NCI-H146 treated with DMSO at 0.1 percent for 48 hours (cell line): ENCODE data around the gene MAEA.
"Not testable (repeated sequence)": the region's sequence is repeated elsewhere in the genome, so short reads cannot be mapped to it uniquely, and the experiment has no call there.

Experiments
- DNase-seq: peaks from one replicate; lab custom pipeline; 2025; ENCODE audit not compliant: unreplicated experiment; lab: John Stamatoyannopoulos, UW

Gene MAEA

DNA sequence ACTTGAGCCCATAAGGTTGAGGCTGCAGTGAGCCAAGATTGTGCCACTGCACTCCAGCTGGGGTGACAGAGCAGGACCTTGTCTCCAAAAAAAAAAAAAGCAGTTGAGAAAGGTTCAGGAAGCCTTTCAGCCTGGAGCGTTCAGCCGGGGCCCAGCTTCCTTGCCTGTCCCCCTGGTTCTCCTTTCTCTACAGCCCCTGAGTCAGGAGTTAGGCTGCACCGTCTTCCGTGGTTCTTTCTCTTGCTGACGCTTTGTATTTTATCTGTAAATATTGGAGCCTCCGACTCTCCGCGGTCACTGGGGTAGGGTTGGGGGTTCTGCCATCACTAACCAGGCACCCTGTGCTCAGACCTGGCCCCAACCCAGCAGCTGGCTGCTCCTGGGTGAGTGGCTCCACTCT, 43.6 kb downstream of the MAEA start:
- no peak for DNase-seq

DNA sequence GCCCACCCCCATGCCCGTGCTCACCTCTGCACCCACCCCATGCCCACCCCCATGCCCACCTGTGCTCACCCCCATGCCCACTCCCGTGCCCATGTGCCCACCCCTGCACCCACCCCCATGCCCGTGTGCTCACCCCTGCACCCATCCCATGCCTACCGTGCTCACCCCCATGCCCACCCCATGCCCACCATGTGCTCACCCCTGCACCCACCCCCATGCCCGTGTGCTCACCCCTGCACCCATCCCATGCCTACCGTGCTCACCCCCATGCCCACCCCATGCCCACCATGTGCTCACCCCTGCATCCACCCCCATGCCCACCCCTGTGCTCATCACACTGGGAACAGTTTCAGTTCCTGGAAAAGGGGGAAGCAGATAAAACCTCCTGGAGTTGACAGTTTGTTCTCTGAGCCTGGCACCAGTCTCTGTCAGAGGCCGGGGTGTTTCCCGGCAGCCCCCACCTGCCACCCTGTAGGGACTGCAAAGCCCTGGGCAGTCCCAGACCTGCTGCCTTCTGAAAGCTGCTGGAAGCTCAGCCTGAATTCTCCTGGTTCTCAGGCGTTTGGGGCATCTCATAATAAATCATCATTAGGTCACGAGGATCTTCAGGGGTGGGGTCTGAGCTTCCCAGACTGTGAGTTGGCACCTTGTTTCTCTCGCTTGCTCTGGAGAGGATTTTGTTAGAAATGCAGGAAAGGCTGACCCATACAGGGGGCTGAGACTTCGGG, 44.3 kb downstream of the MAEA start:
- DNase-seq = not testable (repeated sequence)

DNA sequence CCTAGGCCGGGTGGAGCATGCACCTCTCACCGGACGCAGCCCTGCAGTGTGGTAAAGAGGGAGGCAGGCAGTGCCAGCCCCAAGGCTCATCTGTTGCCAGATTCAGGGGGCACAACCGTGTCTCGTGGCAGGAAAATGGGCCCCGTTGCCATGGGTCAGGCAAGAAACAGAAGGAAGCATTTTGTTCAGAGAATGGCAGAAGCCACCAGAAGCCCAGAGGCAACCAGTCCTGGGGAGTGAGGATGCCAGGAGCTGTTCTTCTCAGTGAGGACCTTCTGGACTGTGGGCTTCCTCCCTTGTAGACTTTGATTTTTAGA, 44.8 kb downstream of the MAEA start:
- DNase-seq = no peak

DNA sequence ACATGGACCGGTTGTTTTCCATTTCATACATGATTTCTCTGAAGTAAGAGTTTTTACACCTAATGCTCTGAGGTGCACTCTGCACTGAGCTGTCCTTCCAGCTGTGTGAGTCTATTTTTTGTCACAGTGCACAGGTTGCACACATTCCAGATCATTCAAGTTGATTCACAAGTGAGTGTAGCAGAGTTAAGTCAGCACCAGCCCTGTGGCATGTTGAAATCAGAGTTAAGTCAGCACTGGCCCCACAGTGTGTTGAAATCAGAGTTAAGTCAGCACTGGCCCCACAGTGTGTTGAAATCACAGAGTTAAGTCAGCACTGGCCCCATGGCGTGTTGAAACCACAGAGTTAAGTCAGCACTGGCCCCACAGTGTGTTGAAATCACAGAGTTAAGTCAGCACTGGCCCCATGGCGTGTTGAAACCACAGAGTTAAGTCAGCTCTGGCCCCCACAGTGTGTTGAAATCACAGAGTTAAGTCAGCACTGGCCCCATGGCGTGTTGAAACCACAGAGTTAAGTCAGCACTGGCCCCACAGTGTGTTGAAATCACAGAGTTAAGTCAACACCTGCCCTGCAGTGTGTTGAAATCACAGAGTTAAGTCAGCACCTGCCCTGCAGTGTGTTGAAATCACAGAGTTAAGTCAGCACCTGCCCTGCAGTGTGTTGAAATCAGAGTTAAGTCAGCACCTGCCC, 45.6 kb downstream of the MAEA start:
- DNase-seq = not testable (repeated sequence)

DNA sequence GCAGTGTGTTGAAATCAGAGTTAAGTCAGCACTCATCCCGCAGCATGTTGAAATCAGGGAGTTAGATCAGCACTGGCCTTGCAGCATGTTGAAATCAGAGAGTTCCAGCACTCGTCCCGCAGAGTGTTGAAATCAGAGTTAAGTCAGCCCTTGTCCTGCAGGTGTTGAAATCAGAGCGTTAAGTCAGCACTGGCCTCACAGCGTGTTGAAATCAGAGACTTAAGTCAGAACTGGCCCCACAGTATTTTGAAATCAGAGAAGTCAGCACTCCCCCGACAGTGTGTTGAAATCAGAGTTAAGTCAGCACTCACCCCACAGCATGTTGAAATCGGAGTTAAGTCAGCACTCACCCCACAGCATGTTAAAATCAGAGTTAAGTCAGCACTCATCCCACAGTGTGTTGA, 46.4 kb downstream of the MAEA start:
- DNase-seq = no peak

DNA sequence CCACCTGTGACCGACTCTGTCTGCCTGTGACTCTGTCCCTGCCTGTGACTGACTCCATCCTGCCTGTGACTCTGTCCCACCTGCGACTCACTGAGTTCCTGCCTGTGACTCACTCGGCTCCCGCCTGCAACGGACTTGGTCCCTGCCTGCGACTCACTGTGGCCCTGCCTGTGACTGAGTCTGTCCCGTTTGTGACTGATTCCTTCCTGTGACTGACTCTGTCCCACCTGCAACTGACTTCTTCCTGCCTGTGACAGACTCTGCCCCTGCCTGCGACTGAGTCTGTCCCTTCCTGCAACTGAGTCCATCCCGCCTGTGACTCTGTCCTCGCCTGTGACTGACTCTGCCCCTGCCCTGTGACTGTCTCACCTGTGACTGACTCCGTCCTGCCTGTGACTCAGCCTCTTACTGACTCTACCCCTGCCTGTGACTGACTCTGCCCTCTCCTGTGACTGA, 47.7 kb downstream of the MAEA start:
- no peak for DNase-seq

DNA sequence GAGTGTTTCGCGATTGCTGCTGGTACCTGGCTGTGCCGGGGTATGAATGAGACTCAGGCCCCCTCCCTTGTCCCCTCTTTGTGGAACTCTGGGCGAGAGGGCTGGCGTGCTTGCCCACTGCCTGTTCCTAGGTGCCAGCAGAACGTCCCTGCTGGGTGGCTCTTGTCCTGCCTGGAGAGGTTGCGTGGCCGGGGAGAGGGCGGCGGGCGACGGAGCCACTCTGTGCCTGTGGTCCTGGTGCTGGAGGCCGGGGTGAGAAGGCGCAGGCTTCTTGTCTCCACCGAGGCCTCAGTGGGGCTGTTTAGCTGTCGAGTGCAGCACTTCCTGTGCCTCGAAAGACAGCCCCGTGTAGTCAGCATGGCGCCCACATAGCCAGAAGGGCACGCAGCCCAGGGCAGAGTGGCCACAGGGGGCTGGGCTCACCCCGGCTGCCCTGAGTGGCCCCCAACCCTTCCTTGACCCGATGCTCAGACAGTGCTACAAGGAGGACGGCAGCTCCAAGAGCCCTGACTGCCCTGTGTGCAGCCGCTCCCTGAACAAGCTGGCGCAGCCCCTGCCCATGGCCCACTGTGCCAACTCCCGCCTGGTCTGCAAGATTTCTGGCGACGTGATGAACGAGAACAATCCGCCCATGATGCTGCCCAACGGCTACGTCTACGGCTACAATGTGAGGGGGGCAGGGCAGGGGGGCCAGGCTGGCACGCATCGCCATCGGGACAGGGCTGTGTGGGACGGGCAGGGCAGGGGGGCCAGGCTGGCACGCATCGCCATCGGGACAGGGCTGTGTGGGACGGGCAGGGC, 48.5 kb downstream of the MAEA start:
- no peak for DNase-seq

DNA sequence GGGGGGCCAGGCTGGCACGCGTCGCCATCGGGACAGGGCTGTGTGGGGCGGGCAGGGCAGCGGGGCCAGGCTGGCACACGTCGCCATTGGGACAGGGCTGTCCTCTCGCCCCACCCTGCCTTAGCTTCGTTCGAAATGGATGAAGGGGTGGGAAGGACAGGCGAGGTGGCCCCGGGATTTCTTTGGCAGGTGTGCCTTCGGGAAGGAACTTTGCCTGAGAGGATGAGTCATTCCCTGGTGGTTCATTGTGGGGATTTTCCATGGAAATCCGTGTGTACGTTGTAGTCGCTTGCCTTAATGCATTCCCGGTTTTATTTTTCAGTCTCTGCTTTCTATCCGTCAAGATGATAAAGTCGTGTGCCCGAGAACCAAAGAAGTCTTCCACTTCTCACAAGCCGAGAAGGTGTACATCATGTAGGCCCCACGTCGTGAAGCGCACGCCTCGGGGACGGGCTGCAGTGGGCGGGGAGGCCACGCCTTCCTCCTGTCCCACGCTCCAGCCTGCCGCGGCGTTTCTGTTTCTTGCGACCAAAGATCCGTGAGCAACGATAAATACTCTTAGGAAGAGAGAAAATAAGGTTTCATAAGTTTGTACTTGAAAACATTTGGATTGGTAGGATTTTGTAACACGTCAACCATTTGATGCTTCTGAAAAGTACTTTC, 49.2 kb downstream of the MAEA start:
- no peak for DNase-seq

DNA sequence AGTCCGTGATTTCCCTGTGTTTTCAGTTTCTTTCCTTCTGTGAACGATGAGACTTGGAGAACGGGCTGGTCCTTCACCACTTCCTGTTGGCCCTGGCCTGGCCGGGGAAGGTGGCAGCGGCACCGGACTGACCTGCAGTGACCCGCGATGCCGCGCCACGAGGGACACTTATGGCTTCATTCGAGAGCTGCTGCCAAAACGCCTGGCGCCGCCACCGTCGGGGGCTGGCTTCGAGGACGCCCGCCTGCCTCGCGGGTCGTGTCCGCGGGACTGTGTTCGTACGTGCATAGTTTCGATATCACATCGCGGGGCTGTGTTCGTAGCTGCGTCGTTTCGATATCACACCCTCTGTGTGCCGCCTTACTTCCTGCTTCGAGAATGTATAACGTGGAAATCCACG, 49.8 kb downstream of the MAEA start:
- no peak for DNase-seq

DNA sequence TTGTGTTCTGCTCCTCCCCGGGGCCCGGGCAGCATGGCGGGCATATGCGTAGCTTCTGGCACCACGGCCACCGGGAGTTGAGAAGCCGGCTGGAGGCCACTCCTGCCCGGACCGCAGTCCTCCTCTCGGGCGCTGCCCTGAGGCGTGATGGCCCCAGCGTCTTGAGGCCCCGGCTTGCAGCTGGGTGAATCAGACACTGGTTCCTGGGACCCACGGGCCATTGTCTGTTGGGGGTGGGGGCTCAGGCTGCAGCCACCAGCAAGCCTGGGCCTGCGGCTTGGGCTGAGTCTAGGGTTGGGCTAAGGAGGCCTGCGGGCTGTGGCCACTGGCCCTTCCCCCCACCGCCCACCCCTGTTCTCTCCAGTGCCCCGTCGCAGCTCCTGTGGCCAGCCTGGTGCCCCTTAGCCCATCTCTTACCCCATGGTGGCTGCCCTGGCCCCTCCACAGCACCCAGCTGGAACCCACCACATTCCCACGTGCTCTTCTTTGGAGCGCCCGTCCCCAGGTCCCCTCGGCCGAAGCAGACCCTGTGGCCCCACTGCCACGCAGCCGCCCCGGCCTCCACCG, 50.6 kb downstream of the MAEA start:
- DNase-seq = no peak

DNA sequence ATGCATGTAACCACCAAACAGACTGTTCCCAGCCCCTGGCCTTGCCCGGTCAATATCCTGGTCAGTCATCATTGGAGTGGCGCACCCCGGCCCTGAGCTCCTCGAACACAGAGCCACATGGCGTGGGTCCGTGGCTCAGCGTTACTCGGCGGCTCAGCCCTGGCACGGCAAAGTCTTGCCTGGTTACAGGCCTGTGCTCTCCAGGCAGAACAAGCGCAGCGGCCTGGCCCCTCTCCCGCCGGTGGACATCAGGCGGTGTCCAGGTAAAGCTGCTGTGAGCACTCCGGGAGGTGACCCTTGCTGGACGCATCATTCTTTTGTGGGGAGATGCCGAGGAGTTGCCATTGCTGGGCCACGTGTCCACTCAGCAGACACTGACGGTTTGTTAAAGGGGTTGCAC, 51.2 kb downstream of the MAEA start:
- DNase-seq = no peak

DNA sequence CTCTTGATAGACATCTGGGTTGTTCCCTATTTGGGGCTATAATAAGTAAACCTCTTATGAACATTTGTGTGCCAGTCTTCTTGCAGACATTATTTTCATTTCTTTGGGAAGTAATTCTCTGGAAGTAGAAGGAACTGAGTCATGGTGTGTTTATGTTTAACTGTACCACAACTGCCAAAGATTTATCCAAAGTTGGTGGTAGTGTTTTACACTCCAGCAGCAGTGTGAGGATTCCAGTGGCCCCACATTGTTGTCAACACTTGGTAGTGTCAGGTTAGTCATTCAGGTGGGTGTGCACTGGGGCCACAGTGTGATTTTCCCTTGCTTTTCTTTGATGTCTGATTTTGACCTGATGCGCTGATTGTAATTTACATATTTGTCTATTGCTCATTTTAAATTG, 52.3 kb downstream of the MAEA start:
- no peak for DNase-seq

DNA sequence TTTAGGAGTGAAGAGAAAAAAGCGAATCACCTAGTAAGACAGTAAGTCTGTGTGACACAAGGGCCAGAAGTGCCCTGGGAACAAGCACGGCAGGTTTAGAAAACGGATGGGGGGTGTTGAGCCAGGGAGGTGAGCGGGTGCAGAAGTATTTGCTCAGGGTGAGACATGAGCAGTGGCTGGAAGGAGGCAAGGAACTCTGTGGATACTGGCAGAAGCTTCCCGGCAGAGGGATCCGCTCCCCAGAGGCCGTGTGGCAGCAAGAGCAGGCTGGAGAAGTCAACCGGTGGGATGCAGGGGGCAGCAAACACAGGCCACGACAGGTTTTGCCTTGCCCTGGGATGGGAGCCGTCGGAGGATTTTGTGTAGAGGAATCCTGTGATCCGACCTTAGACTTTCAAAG, 55.0 kb downstream of the MAEA start:
- no peak for DNase-seq

DNA sequence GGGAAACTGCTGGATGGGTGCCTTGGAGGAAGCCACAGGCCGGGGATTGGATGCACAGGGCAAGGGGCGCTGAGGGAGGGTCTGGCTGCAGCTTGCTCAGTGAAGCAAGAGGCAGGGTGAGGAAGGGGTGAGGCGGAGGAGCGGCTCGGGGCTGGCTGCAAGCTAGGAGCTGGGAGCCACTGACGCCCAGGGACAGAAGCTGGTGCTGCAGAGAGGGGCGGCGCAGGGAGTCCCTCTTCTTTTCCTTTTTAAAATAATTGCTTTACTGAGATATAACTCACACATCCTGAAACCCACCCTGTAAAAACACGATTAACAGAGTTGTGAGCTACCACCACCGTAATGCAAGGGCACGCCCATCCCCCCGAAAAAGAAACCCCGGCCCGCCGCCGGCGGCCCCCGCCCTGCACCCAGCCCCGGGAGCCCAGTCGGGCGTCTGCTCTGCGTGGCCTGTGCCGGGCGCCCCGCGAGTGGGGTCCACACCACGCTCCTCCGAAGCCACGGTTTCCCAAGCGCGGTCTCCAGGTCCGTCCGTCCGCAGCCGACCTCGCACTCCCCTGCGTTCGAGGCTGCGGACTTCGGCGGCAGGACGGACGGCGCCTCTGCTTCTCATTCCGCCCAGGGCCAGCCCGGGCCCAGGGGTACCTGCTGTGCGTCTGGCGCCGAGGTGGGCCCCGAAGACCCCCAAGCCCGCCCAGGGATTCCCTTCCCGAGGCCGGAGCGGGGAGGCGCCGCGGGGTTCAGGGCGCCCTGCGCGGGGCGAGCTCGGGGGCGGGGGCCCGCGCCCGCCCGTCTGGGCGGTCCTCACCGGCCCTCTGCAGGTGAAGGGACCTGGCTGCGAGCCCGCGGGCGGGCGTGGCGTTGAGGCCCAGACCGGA, 56.5 kb downstream of the MAEA start:
- DNase-seq = no peak

DNA sequence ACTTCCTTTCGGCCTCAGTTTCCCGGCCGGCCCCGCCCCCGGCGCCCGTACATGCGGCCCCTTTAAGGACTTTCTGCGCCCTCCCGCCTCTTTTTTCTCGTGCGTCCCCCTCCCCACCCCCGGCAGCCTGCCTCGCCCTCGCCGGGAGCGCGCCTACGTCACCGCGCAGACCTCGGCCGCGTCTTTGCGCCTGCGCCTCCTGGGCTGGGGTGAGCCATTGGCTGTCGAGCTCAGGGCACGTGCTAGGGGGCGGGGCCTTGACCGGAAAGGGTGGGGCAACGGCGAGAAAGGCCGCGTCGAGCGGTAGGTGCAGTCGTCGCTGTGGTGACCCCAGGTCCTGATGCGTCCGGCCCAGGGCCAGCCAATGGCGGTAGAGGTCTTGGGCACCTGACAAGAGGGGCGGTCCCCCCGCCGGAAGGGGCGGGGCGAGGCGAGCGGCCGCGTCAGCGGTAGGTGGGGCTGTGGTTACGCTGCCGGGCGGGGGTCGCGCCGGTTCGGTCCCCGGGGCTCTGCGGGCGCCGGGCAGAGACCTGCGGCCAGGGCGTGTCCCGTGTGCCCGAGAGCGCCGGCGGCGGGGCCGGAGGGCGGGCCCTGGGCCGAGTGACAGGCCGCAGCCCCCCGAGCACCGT, 57.2 kb downstream of the MAEA start, which contains the start of gene UVSSA:
TSS of gene UVSSA (plus strand) at position 428 of the 629 bp plus-strand sequence. CDS start 884 bp downstream, outside the sequence.
- DNase-seq = peak; percentile 95

DNA sequence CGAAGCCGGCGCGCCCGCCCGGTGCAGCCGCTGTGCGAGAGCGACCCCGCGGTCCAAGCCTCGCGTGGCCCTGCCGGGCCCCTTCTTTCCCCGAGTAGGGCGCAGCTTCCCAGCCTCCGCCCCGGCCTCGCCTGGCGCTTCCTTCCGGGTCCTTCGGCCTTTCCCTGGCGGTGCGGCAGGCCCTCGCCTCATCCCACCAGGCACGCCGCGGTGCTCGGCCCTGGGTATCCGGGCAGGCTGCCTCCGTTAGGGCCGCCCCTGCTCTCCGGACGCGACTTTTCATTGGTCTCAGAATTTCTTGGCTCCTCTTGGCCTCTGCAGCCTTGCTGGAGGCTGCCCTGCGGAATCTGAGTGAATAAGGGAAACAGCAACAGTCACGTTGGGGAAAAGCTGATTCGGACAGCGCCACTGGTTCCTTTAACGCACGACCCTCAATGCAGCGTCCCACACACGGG, 57.7 kb downstream of the MAEA start:
- peak; percentile 33 for DNase-seq

DNA sequence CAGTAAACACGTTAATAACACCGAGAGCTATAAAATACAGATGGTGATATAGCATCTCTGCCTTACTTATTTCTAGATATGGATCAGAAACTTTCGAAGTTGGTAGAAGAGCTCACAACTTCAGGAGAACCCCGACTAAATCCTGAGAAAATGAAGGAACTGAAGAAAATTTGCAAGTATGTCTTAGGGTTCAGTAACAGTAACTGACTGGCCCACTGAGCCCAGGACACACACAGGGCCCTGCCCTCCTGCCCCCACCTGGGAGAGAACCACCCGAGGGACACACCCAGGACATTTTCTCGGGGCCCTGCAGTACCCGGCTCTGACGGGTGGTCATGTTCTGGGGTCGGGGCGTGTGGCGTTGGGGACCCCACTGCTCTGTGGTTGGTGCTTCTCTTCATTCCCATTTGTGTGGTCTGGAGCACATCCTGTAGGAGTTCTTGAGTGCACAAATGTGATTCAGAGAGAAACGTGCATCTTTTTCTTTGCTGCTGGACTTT, 58.4 kb downstream of the MAEA start:
- DNase-seq = no peak

DNA sequence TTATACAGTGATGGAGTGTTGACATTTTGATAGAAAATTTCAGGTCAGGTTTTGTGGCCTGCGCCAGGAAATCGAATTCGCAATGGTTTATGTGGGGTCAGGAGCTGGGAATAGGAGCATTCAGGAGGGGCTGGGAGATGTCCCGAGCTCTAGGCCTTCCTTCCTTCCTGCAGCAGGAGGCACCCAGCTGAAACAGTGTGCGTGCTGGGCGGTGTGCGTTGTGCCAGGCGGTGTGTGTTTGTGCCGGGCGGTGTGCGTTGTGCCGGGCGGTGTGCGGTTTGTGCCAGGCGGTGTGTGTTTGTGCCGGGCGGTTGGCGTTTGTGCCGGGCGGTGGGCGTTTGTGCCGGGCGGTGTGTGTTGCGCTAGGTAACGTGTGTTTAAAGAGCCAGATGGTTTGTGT, 59.1 kb downstream of the MAEA start:
- no peak for DNase-seq
